ENCODE data around the gene HBA1. TPM values are rescaled to one million over a fixed set of nuclear protein-coding genes. Genes with fewer than 3 reads are reported as not detected.
"Not testable (repeated sequence)": the region's sequence is repeated elsewhere in the genome, so short reads cannot be mapped to it uniquely, and the experiment has no call there.

The HBA1 gene
- polyA plus RNA-seq, 1 donor from 2014 or later: 12.1 TPM

DNA sequence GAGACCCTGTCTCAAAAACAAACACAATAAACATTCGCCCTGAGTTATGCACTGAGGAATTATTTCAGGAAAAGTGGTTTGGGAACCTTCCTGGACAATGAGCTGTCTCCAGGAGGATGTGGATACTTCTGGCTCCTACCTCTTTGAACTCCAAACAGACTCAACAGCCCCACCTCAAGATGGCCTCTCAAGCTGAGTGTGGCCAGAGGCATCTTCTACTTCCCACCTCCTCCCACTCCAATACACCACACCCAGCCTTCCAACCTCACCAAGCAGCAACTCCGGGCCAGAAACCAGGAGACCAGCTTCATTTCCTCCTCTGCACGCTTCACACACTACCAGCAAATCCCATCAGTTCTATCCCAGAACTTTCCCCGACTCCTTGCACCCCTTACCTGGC is 15.4 kb downstream of the HBA1 start:
- Mint-ChIP-seq H3K4me1 (no peaks in the 10 kb centered on the region), H3K27me3 (no peaks in the 10 kb centered on the region), H3K27ac (no peak overlapping the region), H3K9me3 (no peaks in the 10 kb centered on the region), H3K36me3 (peaks cover 3% of the 10 kb centered on the region), H3K4me3 (no peak overlapping the region)

DNA sequence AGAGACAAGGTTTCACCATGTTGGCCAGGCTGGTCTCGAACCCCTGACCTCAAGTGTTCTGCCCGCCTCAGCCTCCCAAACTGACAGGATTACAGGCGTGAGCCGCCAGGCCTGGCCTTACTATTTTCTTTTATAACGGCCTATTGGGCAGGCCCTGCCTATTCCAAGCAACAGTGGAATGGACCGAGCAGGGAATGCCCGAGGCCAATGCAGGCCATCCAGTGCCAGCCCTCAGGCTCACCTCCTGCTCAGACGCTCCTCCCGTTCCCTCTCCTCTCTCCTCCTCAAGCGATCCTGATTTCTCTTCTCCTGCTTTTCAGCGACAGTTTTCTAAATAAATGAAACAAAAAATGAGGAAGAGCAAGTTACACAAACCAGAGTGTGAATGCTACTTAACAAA is 16.2 kb downstream of the HBA1 start:
- no peaks in the 10 kb centered on the region for H3K4me1 Mint-ChIP-seq
- H3K36me3 Mint-ChIP-seq: peaks cover 3% of the 10 kb centered on the region
- no peaks in the 10 kb centered on the region for H3K9me3 Mint-ChIP-seq
- H3K4me3 Mint-ChIP-seq: no peak overlapping the region
- no peaks in the 10 kb centered on the region for H3K27me3 Mint-ChIP-seq
- peak overlapping the region in 1 of 3 donors; percentile 84 for H3K27ac Mint-ChIP-seq

DNA sequence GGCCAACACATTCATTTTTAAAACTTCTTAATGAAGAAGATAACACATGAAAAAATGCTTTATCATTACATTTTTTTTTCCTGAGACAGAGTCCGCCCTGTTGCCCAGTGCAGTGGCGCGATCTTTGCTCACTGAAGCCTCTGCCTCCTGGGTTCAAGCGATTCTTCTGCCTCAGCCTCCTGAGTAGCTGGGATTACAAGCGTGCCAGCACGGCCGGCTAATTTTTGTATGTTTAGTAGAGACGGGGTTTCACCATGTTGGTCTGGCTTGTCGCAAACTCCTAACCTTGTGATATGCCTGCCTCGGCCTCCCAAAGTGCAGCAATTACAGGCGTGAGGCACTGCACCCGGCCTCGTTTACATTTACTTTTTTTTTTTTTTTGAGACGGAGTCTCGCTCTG is 17.0 kb downstream of the HBA1 start:
- Mint-ChIP-seq H3K27ac (peak overlapping the region in 1 of 3 donors; percentile 84), H3K9me3 (no peaks in the 10 kb centered on the region), H3K36me3 (peaks cover 3% of the 10 kb centered on the region), H3K4me3 (no peak overlapping the region), H3K4me1 (no peaks in the 10 kb centered on the region), H3K27me3 (no peaks in the 10 kb centered on the region)

DNA sequence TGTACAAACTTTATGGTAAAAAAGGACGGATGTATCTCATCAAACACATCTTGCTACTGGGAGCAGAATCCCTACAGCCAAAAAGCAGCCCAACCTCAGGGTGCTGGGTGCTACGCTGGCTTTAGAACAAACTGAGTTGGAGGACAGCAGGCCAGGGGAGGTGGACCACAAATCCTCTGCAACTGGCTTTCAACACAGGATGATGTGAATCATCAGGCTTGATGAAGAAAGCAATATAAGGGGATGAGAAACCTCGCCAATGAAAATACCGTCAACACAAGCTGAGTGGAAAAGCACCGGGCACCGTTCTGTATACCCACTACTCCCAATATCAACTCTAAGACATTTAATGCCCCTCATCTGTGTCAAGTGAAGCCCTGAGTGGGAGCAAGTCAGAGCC is 18.0 kb downstream of the HBA1 start:
- Mint-ChIP-seq H3K27ac (no peak overlapping the region), H3K27me3 (no peaks in the 10 kb centered on the region), H3K9me3 (no peaks in the 10 kb centered on the region), H3K4me3 (no peak overlapping the region), H3K4me1 (no peaks in the 10 kb centered on the region), H3K36me3 (peaks cover 6% of the 10 kb centered on the region)

DNA sequence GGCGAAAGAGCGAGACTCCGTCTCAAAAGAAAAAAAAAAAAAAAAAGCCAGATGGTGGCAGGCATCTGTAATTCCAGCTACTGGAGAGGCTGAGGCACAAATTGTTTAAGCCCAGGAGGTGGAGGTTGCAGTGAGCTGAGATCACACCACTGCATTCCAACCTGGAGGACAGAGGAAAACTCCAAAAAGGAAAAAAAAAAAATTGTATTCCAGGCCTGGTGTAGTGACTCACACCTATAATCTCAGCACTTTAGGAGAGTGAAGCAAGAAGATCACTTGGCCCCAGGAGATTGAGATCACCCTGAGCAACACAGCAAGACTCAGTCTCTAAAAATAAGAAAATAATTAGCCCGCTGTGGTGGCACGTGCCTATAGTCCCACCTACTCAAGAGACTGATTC is 23.9 kb downstream of the HBA1 start:
- H3K4me3 Mint-ChIP-seq: no peak overlapping the region
- H3K4me1 Mint-ChIP-seq: peaks cover 0 to 1% (median 0%) of the 10 kb centered on the region in 3 donors
- H3K9me3 Mint-ChIP-seq: no peaks in the 10 kb centered on the region
- H3K36me3 Mint-ChIP-seq: peaks cover 7% of the 10 kb centered on the region
- H3K27me3 Mint-ChIP-seq: no peaks in the 10 kb centered on the region
- H3K27ac Mint-ChIP-seq: no peak overlapping the region

DNA sequence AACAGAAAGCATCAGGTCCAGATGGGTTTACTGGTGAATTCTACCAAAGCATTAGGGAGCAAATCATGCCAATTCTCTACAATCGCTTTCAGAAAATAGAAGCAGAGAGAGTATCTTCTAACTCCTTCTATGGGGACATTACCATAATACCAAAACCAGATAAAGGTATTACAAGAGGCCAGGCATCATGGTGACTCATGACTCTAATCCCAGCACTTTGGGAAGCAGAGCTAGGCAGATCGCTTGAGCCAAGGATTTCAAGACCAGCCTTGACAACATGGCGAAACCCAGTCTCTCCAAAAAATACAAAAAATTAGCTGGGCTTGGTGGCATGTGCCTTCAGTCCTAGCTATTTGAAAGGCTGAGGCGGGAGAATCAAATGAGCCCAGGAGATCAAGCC is 26.8 kb downstream of the HBA1 start:
- Mint-ChIP-seq H3K4me1 (peaks cover 0 to 1% (median 0%) of the 10 kb centered on the region in 3 donors), H3K36me3 (peaks cover 7% of the 10 kb centered on the region), H3K27ac (peak overlapping the region in 1 of 3 donors; percentile 31)

DNA sequence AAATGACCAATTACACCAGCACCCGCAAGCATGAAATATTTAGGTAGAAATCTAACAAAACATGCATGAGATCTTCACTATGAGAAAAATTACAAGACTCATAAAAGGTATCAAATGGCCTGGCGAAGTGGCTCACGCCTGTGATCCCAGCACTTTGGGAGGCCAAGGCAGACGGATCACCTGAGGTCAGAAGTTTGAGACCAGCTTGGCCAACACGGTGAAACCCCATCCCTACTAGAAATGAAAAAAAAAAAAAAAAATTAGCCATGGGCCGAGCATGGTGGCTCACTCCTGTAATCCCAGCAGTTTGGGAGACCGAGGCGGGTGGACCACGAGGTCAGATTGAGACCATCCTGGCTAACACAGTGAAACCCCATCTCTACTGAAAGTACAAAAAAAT is 27.6 kb downstream of the HBA1 start:
- H3K36me3 Mint-ChIP-seq, H3K9me3 Mint-ChIP-seq, H3K27me3 Mint-ChIP-seq, H3K4me3 Mint-ChIP-seq, H3K4me1 Mint-ChIP-seq: not testable (repeated sequence)
- H3K27ac Mint-ChIP-seq: peak overlapping the region in 2 of 3 donors; percentile 43 to 80

More for the DNA sequence above, 26.8 kb downstream of the HBA1 start:
- H3K4me3 Mint-ChIP-seq: no peak overlapping the region
- no peaks in the 10 kb centered on the region for H3K9me3 Mint-ChIP-seq
- no peaks in the 10 kb centered on the region for H3K27me3 Mint-ChIP-seq

DNA sequence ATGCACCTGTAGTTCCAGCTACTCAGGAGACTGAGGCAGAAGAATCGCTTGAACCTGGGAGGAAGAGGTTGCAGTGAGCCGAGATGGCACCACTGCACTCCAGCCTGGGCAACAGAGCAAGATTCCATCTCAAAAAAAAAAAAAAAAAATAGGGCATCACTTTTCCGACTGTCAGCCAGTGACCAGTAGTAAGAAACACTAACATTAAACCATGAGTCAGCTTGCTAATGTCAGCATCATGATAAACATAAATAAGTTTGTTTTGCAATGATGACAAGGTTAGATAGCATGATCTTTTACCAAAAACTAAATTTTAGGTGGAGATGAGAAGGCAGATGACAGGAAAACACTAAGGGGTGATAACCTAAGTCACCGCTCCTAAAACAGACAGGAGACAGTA is 32.9 kb downstream of the HBA1 start:
- not testable (repeated sequence) for H3K36me3 Mint-ChIP-seq

DNA sequence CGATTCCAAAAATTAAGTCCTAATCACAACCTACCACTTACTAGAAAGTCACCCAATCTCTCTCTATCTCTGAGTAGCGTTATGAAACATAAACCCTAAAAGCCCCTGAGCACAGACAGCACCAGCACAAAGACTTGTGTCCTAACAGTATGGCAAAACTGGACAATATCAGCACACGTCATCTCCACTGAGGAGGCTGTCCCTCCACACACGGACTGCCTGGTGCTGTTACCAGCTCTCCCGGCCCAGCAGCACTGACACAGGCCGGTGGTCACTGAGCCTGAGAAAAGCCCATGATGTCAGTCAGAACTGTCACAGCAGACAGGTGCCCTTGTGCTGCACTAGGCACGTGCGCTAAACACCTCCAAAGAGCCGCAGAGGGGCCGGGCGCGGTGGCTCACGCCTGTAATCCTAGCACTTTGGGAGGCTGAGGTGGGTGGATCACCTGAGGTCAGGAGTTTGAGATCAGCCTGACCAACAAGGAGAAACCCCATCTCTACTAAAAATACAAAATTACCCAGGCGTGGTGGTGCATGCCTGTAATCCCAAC is 35.2 kb downstream of the HBA1 start:
- H3K9me3 Mint-ChIP-seq, H3K4me3 Mint-ChIP-seq, H3K27me3 Mint-ChIP-seq, H3K4me1 Mint-ChIP-seq, H3K36me3 Mint-ChIP-seq: not testable (repeated sequence)
- H3K27ac Mint-ChIP-seq: peak overlapping the region in 1 of 3 donors; percentile 62

More for the DNA sequence above, 32.9 kb downstream of the HBA1 start:
- H3K27me3 Mint-ChIP-seq, H3K4me1 Mint-ChIP-seq, H3K9me3 Mint-ChIP-seq, H3K27ac Mint-ChIP-seq, H3K4me3 Mint-ChIP-seq: not testable (repeated sequence)

DNA sequence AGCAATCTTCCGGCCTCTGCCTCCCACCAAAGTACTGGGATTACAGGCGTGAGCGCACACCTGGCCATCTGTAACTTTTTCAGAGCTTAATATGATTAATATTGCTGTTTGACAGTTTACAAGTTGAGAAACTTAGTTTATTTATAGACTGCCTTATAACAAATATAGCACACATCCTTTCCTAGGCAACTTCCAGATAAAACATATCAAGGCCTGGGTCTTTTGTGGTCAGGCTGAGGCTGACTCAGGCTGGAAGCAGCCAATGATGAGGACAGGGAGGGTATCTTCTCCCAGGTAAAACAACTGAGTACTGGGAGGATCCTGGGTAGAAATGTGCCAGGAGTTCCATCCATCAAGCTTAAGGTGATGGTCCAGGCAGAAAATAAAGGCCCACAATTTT is 36.5 kb downstream of the HBA1 start:
- peaks cover 5% of the 10 kb centered on the region for H3K36me3 Mint-ChIP-seq

DNA sequence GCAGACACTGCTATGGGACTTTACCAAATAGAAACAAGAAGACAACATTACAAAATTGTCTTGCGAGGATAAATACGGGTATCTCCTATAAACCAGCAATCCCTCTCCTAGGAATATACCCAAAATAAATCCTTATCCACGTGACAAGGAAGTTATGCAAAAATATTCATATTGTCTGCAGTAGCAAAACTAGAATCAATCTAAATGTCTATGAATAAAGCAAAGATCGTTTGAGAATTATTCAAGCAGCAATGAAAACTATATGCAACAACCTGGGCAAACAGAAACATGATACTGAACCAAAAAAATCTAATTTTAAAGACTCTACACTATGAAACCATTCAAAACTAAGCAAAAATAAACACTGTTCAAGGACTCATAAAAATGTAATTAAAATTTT is 43.5 kb downstream of the HBA1 start:
- Mint-ChIP-seq H3K4me3 (no peak overlapping the region), H3K36me3 (no peaks in the 10 kb centered on the region), H3K9me3 (no peaks in the 10 kb centered on the region), H3K4me1 (peaks cover 4 to 5% (median 5%) of the 10 kb centered on the region in 3 donors), H3K27ac (no peak overlapping the region), H3K27me3 (no peaks in the 10 kb centered on the region)

More for the DNA sequence above, 36.5 kb downstream of the HBA1 start:
- Mint-ChIP-seq H3K9me3 (no peaks in the 10 kb centered on the region), H3K4me1 (peaks cover 0 to 5% (median 0%) of the 10 kb centered on the region in 3 donors), H3K27ac (no peak overlapping the region), H3K27me3 (no peaks in the 10 kb centered on the region), H3K4me3 (no peak overlapping the region)

Other genes starting within 250 kb of the HBA1 start
- gene POLR3K, start 123.1 kb upstream of the HBA1 start, polyA plus RNA-seq: 45.2 TPM
- gene SNRNP25, start 122.9 kb upstream of the HBA1 start, polyA plus RNA-seq: 39.1 TPM
- not detected for gene RHBDF1, start 104.0 kb upstream of the HBA1 start, polyA plus RNA-seq
- gene MPG, start 98.5 kb upstream of the HBA1 start, polyA plus RNA-seq: 87.6 TPM
- gene NPRL3, start 38.0 kb upstream of the HBA1 start, polyA plus RNA-seq: 15.2 TPM
- gene HBZ, start 24.0 kb upstream of the HBA1 start, polyA plus RNA-seq: not detected
- not detected for gene HBM, start 10.7 kb upstream of the HBA1 start, polyA plus RNA-seq
- gene HBA2, start 3.8 kb upstream of the HBA1 start, polyA plus RNA-seq: 88.3 TPM
- not detected for gene HBQ1, start 3.8 kb downstream of the HBA1 start, polyA plus RNA-seq
- gene LUC7L, start 52.8 kb downstream of the HBA1 start, polyA plus RNA-seq: 17.6 TPM
- 31.5 TPM for gene FAM234A, start 58.1 kb downstream of the HBA1 start, polyA plus RNA-seq
- gene RGS11, start 99.3 kb downstream of the HBA1 start, polyA plus RNA-seq: not detected
- gene ARHGDIG, start 103.9 kb downstream of the HBA1 start, polyA plus RNA-seq: not detected
- not detected for gene PDIA2, start 106.5 kb downstream of the HBA1 start, polyA plus RNA-seq
- 1.6 TPM for gene AXIN1, start 176.0 kb downstream of the HBA1 start, polyA plus RNA-seq
- 69.8 TPM for gene MRPL28, start 193.9 kb downstream of the HBA1 start, polyA plus RNA-seq
- 7.3 TPM for gene PGAP6, start 205.3 kb downstream of the HBA1 start, polyA plus RNA-seq
- gene NME4, start 220.5 kb downstream of the HBA1 start, polyA plus RNA-seq: 106 TPM
- gene DECR2, start 225.2 kb downstream of the HBA1 start, polyA plus RNA-seq: 7.2 TPM
- gene RAB11FIP3, start 249.0 kb downstream of the HBA1 start, polyA plus RNA-seq: 1.9 TPM

All from IgD-negative memory B cell (primary cell).